22Rv1 (cell line): Measurements from ENCODE around the gene VPS9D1.
"Not testable (repeated sequence)": the region's sequence is repeated elsewhere in the genome, so short reads cannot be mapped to it uniquely, and the experiment has no call there.

Source experiments
- CTCF ChIP-seq: fragments of 450-650 bp; IDR thresholded peaks from 2 replicates; pipeline ENCODE4 v1.5.1; 2017; ENCODE audit warnings: mild to moderate bottlenecking
- ZFX ChIP-seq: fragments of 450-650 bp; IDR thresholded peaks from 2 replicates; pipeline ENCODE4 v1.6.1; 2017; ENCODE audit warnings: antibody characterized with exemption, borderline replicate concordance

GRCh38 chr16:89698717-89699116 lies 22.0 kb downstream of the VPS9D1 start:
- not testable (repeated sequence) for TF ChIP-seq ZFX, CTCF
